AG08395 (cell line): Measurements from ENCODE around the gene ADAM10.
A peak's percentile ranks its signal among the peaks of the same experiment; 100 is the strongest.

Experiments used
- DNase-seq: peaks from one replicate; pipeline ENCODE4 v3.0.0; 2012; ENCODE audit warnings: mixed read lengths, low spot score

Gene ADAM10

GRCh38 chr15:58551764-58552504 is 197.6 kb downstream of the ADAM10 start:
- DNase-seq = peak; percentile 83

- DNase-seq = no peak
Measured at GRCh38 chr15:58551084-58551763, 198.3 kb downstream of the ADAM10 start.

- DNase-seq = no peak
Measured at GRCh38 chr15:58549785-58550074, 199.8 kb downstream of the ADAM10 start.

GRCh38 chr15:58549013-58549784 is 200.3 kb downstream of the ADAM10 start:
- DNase-seq = no peak

- DNase-seq = no peak
Measured at GRCh38 chr15:58548308-58549012, 201.0 kb downstream of the ADAM10 start.

GRCh38 chr15:58547628-58548307 is 201.7 kb downstream of the ADAM10 start:
- DNase-seq = no peak

- DNase-seq = peak; percentile 82
Measured at GRCh38 chr15:58546635-58547627, 202.6 kb downstream of the ADAM10 start.

GRCh38 chr15:58546066-58546591 is 203.4 kb downstream of the ADAM10 start:
- no peak for DNase-seq

GRCh38 chr15:58545307-58546065 is 204.0 kb downstream of the ADAM10 start:
- DNase-seq = no peak

GRCh38 chr15:58544756-58545155 is 204.8 kb downstream of the ADAM10 start:
- DNase-seq = no peak

GRCh38 chr15:58543664-58544335 is 205.7 kb downstream of the ADAM10 start:
- DNase-seq = no peak

GRCh38 chr15:58541410-58542087 is 208.0 kb downstream of the ADAM10 start:
- no peak for DNase-seq

- DNase-seq = no peak
Measured at GRCh38 chr15:58539548-58539947, 210.0 kb downstream of the ADAM10 start.

- no peak for DNase-seq
Measured at GRCh38 chr15:58538901-58539300, 210.6 kb downstream of the ADAM10 start.
